HUES48 (cell line): ENCODE results near the gene CALML4.
"Not testable (repeated sequence)": the region's sequence is repeated elsewhere in the genome, so short reads cannot be mapped to it uniquely, and the experiment has no call there.

Source experiments
- H3K27ac ChIP-seq: one replicate; pipeline ENCODE4 v1.7.0; 2013; ENCODE audit warnings: low read depth, low read length, inconsistent platforms
- H3K27me3 ChIP-seq: 2 replicates; pipeline ENCODE4 v1.6.1; 2013; ENCODE audit warnings: mild to moderate bottlenecking, low read length; ENCODE audit not compliant: control insufficient read depth, insufficient read depth
- H3K36me3 ChIP-seq: 2 replicates; pipeline ENCODE4 v1.6.1; 2013; ENCODE audit warnings: low read length; ENCODE audit not compliant: control insufficient read depth, insufficient read depth
- H3K4me1 ChIP-seq: 2 replicates; pipeline ENCODE4 v1.6.1; 2013; ENCODE audit warnings: mild to moderate bottlenecking, low read length; ENCODE audit not compliant: control insufficient read depth, insufficient read depth
- H3K4me3 ChIP-seq: 2 replicates; pipeline ENCODE4 v1.5.1; 2013; ENCODE audit warnings: mild to moderate bottlenecking, low read depth, low read length
- H3K9ac ChIP-seq: 2 replicates; pipeline ENCODE4 v1.6.1; 2013; ENCODE audit warnings: mild to moderate bottlenecking, low read depth, low read length, moderate library complexity
- H3K9me3 ChIP-seq: 2 replicates; pipeline ENCODE4 v1.6.1; 2013; ENCODE audit warnings: low read length; ENCODE audit not compliant: control insufficient read depth, insufficient read depth

Gene CALML4

GRCh38 chr15:68213991-68214837, 9.1 kb upstream of the CALML4 start:
- Histone ChIP-seq H3K27me3 (no peaks in the 10 kb centered on the region), H3K27ac (no peak overlapping the region), H3K36me3 (peaks cover 47% of the 10 kb centered on the region), H3K4me3 (no peak overlapping the region), H3K9me3 (no peaks in the 10 kb centered on the region), H3K9ac (no peak overlapping the region), H3K4me1 (peaks cover 3% of the 10 kb centered on the region; the same call in 1 of the 2 replicates)

DNA sequence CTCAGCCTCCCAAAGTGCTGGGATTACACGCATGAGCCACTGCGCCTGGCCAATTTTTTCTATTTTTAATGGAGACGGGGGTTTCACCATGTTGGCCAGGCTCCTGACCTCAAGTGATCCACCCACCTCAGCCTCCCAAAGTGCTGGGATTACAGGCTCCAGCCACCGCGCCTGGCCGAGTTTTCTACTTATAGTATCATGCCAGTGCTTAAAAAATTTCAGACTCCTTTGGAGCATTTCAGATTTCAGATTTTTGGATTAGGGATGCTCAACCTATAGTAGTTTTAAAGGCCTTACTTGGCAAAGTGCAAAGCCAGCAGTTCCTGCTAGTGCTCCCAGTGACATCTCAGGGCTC, 8.3 kb upstream of the CALML4 start:
- not testable (repeated sequence) for H3K4me3 ChIP-seq, H3K9ac ChIP-seq, H3K9me3 ChIP-seq, H3K27ac ChIP-seq, H3K27me3 ChIP-seq, H3K4me1 ChIP-seq
- peaks cover 47% of the 10 kb centered on the region for H3K36me3 ChIP-seq

DNA sequence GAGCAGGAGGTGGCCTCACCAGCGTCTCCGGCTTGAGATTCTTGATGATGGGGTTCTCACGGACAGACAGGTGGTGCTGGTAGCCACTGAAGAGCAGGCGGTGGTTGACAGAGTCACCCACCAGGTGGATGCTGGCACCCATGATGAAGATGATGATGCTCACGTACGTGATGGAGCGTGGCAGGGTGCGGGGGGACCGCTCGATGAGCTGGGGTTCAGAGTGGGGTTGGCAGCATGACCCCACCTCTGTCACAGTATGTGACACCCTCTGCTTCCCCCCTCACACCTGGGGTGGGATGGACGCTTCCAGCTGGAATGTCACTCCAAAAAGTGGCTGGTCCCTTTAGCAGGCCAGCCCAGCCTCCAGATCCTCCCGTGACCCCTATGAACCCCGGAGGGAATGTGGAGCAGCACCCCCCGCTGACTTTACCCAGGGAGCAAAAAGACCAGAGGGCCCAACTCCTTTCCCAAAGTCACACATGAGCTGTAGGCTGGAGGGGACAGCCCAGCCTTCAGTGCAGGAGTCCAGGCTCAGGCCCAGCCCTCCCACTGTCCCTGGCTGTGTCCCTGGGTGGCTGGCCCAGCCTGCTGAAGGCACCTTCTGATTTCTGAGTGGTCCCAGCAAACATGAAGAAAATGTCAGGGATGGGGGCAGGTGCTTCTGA, 6.7 kb upstream of the CALML4 start:
- Histone ChIP-seq H3K36me3 (peaks cover 39% of the 10 kb centered on the region), H3K4me3 (no peak overlapping the region), H3K27me3 (no peaks in the 10 kb centered on the region), H3K4me1 (peaks cover 6% of the 10 kb centered on the region), H3K27ac (no peak overlapping the region), H3K9me3 (no peaks in the 10 kb centered on the region), H3K9ac (no peak overlapping the region)

DNA sequence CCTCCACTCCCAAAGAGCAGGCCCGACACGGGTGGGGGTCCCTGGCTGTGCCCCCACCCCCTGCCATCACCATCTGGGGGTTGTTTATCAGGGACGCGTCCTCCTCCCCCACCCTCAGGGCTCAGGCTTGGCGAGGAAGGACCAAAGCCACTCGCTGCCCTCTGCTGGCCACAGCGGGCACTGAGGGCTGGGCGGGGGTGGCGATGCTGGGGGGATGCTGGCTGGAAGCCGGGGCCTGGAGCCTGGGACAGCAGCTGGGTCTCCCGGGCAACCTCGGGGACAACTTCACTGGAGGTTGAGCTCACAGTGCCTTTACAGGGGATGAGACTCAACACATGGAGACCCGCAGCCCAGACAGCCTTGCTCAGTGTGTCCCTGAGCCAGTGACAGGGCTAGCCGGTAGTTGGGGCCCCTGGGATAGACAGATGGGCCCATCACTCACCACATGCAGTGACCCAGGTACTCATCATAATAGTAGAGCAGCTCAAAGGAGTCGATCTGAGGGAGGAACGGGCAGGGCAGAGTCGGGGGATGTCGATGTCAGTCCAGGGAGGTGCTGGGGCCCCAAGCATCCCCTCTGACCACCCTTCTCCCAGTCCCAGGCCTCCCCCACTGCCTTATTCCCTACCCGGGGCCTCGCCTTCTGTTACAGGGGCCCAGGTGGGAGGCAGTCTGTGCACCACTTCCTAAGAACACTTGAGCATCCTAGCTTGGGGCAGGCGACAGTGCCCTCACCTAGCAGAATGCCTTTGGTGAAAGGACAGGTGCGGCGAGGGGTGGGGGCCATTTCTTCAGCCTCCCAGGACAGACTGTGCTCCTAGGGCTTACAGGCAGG, 5.9 kb upstream of the CALML4 start:
- no peaks in the 10 kb centered on the region for H3K9me3 ChIP-seq
- no peak overlapping the region for H3K27ac ChIP-seq
- H3K4me3 ChIP-seq, result no peak overlapping the region
- H3K9ac ChIP-seq, result no peak overlapping the region
- peaks cover 14% of the 10 kb centered on the region for H3K4me1 ChIP-seq
- H3K36me3 ChIP-seq, result peaks cover 32% of the 10 kb centered on the region
- H3K27me3 ChIP-seq, result no peaks in the 10 kb centered on the region

DNA sequence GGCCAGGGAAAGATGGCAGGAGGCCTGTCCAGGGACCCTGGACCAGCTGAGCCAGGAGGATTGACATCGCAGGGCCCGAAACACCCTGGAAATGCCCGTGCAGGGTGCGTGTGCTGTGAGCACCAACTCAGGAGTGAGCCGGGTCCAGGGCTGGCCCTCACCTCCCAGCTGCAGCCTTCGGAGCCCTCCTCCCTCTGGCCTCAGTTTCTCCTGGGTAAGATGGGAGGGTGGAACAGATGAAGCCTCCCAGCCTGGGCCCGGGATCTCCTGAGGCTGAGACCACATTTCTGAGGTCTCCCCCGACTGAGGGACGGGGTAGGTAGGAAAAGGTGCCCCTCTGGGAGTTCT, 5.3 kb upstream of the CALML4 start:
- H3K9me3 ChIP-seq, result no peaks in the 10 kb centered on the region
- no peak overlapping the region for H3K27ac ChIP-seq
- no peak overlapping the region for H3K4me3 ChIP-seq
- peaks cover 26% of the 10 kb centered on the region for H3K36me3 ChIP-seq
- H3K9ac ChIP-seq, result no peak overlapping the region
- H3K4me1 ChIP-seq, result peaks cover 20% of the 10 kb centered on the region
- H3K27me3 ChIP-seq, result no peaks in the 10 kb centered on the region

GRCh38 chr15:68209735-68210408, 4.7 kb upstream of the CALML4 start:
- Histone ChIP-seq H3K9me3 (no peaks in the 10 kb centered on the region), H3K4me1 (peaks cover 22% of the 10 kb centered on the region), H3K9ac (no peak overlapping the region), H3K36me3 (peaks cover 24% of the 10 kb centered on the region), H3K27ac (no peak overlapping the region), H3K27me3 (no peaks in the 10 kb centered on the region), H3K4me3 (no peak overlapping the region)

GRCh38 chr15:68209272-68209671, 4.1 kb upstream of the CALML4 start:
- Histone ChIP-seq H3K9me3 (no peaks in the 10 kb centered on the region), H3K36me3 (peaks cover 24% of the 10 kb centered on the region), H3K27ac (no peak overlapping the region), H3K9ac (no peak overlapping the region), H3K27me3 (no peaks in the 10 kb centered on the region), H3K4me3 (no peak overlapping the region), H3K4me1 (peaks cover 22% of the 10 kb centered on the region)

- Histone ChIP-seq H3K9ac (no peak overlapping the region), H3K9me3 (no peaks in the 10 kb centered on the region), H3K27ac (no peak overlapping the region), H3K27me3 (no peaks in the 10 kb centered on the region), H3K36me3 (peaks cover 24% of the 10 kb centered on the region), H3K4me1 (peaks cover 22% of the 10 kb centered on the region), H3K4me3 (no peak overlapping the region)
Measured at GRCh38 chr15:68208636-68209240, 3.6 kb upstream of the CALML4 start.

DNA sequence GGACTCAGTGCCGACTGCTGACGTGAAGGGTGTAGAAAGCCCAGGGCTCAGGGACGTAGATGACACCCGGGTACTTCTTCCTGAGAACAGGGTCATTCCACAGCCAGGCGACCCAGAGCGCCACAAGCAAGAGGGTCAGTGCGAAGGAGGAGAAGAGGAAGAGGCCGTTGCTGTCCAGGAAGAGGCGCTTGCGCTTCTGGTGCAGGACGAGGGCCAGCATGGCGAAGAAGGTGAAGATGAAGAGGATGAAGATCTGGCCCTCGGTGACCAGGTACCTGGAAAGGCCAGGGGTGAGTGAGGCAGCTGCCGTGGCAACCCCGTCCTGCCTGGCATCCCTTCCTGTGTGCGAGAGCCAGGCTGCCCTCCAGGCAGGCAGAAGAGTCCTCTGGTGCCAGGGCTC, 3.0 kb upstream of the CALML4 start:
- H3K27ac ChIP-seq, result no peak overlapping the region
- H3K36me3 ChIP-seq, result peaks cover 24% of the 10 kb centered on the region
- no peak overlapping the region for H3K4me3 ChIP-seq
- H3K27me3 ChIP-seq, result no peaks in the 10 kb centered on the region
- H3K4me1 ChIP-seq, result peaks cover 22% of the 10 kb centered on the region
- no peaks in the 10 kb centered on the region for H3K9me3 ChIP-seq
- H3K9ac ChIP-seq, result no peak overlapping the region

- Histone ChIP-seq H3K4me1 (peaks cover 22% of the 10 kb centered on the region), H3K9me3 (no peaks in the 10 kb centered on the region), H3K27ac (no peak overlapping the region), H3K27me3 (no peaks in the 10 kb centered on the region), H3K4me3 (no peak overlapping the region), H3K9ac (no peak overlapping the region), H3K36me3 (peaks cover 24% of the 10 kb centered on the region)
Measured at GRCh38 chr15:68207176-68207935, 2.2 kb upstream of the CALML4 start.
